Measurements from ENCODE around the gene STAB2.

The STAB2 gene

GRCh38 chr12:103799857-103800771 lies 213.0 kb downstream of the STAB2 start:
- peak; percentile 80 for DNase-seq (ENCODE audit: low read depth)
- TF ChIP-seq, protein P1, sequence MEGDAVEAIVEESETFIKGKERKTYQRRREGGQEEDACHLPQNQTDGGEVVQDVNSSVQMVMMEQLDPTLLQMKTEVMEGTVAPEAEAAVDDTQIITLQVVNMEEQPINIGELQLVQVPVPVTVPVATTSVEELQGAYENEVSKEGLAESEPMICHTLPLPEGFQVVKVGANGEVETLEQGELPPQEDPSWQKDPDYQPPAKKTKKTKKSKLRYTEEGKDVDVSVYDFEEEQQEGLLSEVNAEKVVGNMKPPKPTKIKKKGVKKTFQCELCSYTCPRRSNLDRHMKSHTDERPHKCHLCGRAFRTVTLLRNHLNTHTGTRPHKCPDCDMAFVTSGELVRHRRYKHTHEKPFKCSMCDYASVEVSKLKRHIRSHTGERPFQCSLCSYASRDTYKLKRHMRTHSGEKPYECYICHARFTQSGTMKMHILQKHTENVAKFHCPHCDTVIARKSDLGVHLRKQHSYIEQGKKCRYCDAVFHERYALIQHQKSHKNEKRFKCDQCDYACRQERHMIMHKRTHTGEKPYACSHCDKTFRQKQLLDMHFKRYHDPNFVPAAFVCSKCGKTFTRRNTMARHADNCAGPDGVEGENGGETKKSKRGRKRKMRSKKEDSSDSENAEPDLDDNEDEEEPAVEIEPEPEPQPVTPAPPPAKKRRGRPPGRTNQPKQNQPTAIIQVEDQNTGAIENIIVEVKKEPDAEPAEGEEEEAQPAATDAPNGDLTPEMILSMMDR (conservative IDR thresholded peaks at IDR 0.05; ENCODE audit: low read length) = no peak
- H3K4me3 ChIP-seq (ENCODE audit: low read length) = no peak overlapping the region

DNA sequence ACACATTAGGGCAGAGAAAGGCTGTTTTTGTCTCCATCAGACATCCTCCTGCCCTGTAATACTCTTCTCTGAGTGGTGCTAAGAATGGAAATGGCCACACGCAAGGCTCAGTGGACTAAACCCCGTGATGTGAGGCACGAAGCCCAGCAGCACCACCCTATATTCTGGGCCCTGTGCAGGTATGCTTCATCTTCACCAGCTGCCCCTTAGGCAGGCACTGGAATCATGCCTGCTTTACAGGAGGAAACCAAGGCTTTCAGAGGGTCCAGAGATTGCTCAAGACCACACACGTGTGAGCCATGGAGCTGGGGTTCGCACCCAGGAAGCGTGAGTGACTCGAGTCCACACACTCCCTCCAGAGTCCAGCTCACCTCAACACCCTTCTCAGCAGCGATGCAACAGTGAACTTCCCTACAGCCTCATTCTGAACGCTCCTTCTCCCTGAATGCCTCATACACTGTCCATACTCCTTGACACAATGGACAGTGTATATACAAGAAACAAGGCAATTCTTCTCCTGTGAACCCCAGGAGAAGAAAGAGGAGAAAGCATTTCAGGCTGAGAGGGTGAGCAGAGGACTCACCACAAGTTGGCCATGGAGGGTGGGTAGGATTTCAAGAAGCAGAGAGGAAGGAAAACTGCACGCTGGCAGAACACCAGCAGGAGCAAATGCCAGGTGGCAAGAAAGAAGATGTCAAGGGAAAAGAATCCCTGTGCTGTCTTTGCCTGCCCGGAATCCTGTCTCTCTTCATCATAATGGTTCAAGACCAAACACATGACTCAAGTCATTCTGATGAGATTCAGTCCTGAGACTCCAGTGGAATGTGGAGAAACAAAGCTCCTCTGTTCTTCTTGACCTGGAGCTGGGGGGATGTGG lies 214.9 kb downstream of the STAB2 start:
- H3K4me3 ChIP-seq (ENCODE audit: low read length) = no peak overlapping the region
- TF ChIP-seq, protein P1 (conservative IDR thresholded peaks at IDR 0.05; ENCODE audit: low read length) = no peak
- DNase-seq (ENCODE audit: low read depth) = peak; percentile 57

GRCh38 chr12:103802586-103802886 lies 215.5 kb downstream of the STAB2 start:
- H3K4me3 ChIP-seq (ENCODE audit: low read length) = no peak overlapping the region
- DNase-seq (ENCODE audit: low read depth) = no peak
- TF ChIP-seq, protein P1 (conservative IDR thresholded peaks at IDR 0.05; ENCODE audit: low read length) = no peak

GRCh38 chr12:103803847-103804246 lies 216.8 kb downstream of the STAB2 start:
- no peak for DNase-seq (ENCODE audit: low read depth)
- TF ChIP-seq, protein P1 (conservative IDR thresholded peaks at IDR 0.05; ENCODE audit: low read length) = no peak
- H3K4me3 ChIP-seq (ENCODE audit: low read length) = no peak overlapping the region

- no peak for DNase-seq (ENCODE audit: low read depth)
Measured at GRCh38 chr12:103805655-103806360, 218.7 kb downstream of the STAB2 start.

DNA sequence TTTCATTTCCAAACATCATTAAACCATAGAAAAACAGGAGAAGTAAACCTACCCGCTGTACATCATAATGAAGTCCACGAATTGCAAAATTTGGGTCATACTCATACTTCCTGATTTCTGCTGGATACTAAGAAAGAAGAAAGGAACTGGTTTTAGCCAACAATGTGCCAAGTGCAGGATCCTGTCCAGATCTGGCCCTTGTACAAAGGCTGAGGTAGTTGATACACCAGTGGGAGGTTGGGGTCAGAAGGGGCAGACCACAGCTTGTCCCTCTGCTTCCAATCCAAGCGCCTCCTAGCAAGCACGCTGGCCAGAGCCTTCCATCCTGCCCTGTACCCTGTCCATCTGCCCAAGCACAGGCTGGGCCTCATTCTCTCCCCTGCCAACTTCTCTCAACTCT lies 219.7 kb downstream of the STAB2 start:
- no peak for DNase-seq (ENCODE audit: low read depth)
- no peak overlapping the region for H3K4me3 ChIP-seq (ENCODE audit: low read length)
- TF ChIP-seq, protein P1 (conservative IDR thresholded peaks at IDR 0.05; ENCODE audit: low read length) = no peak

More at GRCh38 chr12:103805655-103806360, 218.7 kb downstream of the STAB2 start:
- no peak overlapping the region for H3K4me3 ChIP-seq (ENCODE audit: low read length)
- TF ChIP-seq, protein P1 (conservative IDR thresholded peaks at IDR 0.05; ENCODE audit: low read length) = no peak
